ENCODE results near the gene NEUROD2. TPM values are rescaled to one million over a fixed set of nuclear protein-coding genes. Genes with fewer than 3 reads are reported as not detected.
A peak's percentile ranks its signal among the peaks of the same experiment; 100 is the strongest.

Gene NEUROD2
- polyA plus RNA-seq, 2 of the 4 experiments (the other 2 are of a cell fraction) = not detected

DNA sequence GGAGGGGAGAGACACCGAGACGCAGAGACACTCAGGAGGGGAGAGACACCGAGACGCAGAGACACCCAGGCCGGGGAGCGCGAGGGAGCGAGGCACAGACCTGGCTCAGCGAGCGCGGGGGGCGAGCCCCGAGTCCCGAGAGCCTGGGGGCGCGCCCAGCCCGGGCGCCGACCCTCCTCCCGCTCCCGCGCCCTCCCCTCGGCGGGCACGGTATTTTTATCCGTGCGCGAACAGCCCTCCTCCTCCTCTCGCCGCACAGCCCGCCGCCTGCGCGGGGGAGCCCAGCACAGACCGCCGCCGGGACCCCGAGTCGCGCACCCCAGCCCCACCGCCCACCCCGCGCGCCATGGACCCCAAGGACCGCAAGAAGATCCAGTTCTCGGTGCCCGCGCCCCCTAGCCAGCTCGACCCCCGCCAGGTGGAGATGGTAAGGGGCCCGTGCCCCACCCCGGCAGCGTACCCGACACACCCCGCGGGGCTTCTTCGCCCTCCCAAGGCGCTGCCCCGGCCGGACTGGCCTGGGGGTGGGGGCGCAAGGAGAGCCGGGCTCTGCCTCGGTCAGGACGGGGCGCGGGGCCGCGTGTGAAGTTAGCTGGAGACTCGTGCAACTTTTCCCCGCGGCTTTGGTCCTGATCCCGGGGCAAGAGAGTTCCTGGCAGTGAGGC is 19.5 kb upstream of the NEUROD2 start:
- DNase-seq (ENCODE audit: low read depth in 1 of 2, low spot score in 1 of 2) (no peak), ATAC-seq (no peak), FAIRE-seq (no peak)
- Histone ChIP-seq H3K4me2 (peak overlapping the region; percentile 76), H3K4me3 (peak overlapping the region; percentile 25), H3K4me1 (peaks cover 12% of the 10 kb centered on the region; the same call in 2 of the 3 replicates), H3K27ac (peak overlapping the region in 1 of 2 experiments; percentile 19; a peak in 2 of 6 replicates), H3K9me3 (no peaks in the 10 kb centered on the region)
- 11% methylated on average over 23 of the region's 72 CpGs for WGBS (ENCODE audit: missing lambda C conversion rate)
- CTCF ChIA-PET = interaction anchor here (0.6 to 58.8 kb wide), 8 partner anchors 8 to 429 kb away, joined by 3 to 1581 read pairs (median 375); partner anchors contain the start of genes ERBB2, NEUROD2, PGAP3 and PNMT
- POLR2A ChIA-PET = no interaction called here
- TF ChIP-seq CBX8 (IDR thresholded peaks at IDR 0.05) = no peak
- no peak for TF ChIP-seq ZSCAN20 (CRISPR knock-in tag; IDR thresholded peaks at IDR 0.05)
- TF ChIP-seq EHF (CRISPR knock-in tag; IDR thresholded peaks at IDR 0.05) = no peak
- no peak for TF ChIP-seq FOSB (CRISPR knock-in tag; IDR thresholded peaks at IDR 0.05)
- TF ChIP-seq BCL3 (IDR thresholded peaks at IDR 0.05) = no peak
- TF ChIP-seq CHD4 (IDR thresholded peaks at IDR 0.05; ENCODE audit: borderline replicate concordance) = no peak
- no peak for TF ChIP-seq ZFP36 (IDR thresholded peaks at IDR 0.05; ENCODE audit: borderline replicate concordance, partially characterized antibody)
- no peak for TF ChIP-seq RNF2 (IDR thresholded peaks at IDR 0.05; ENCODE audit: borderline replicate concordance, low read depth)
- TF ChIP-seq MAX (IDR thresholded peaks at IDR 0.05) = no peak

GRCh38 chr17:39626171-39627046 is 18.7 kb upstream of the NEUROD2 start, which contains the start of gene PPP1R1B:
Gene PPP1R1B (plus strand): TSS chr17:39626952. CDS start chr17:39627393, 441 bp downstream.
- TF ChIP-seq KDM5A (IDR thresholded peaks at IDR 0.05) (no peak), HOXA7 (CRISPR knock-in tag; IDR thresholded peaks at IDR 0.05) (no peak), RARB (CRISPR knock-in tag; IDR thresholded peaks at IDR 0.05) (no peak), CEBPB (IDR thresholded peaks at IDR 0.05) (no peak), CHD4 (IDR thresholded peaks at IDR 0.05; ENCODE audit: borderline replicate concordance) (no peak), ZC3H11A (IDR thresholded peaks at IDR 0.05) (no peak), ESRRA (IDR thresholded peaks at IDR 0.05; ENCODE audit: borderline replicate concordance, low read length) (no peak), GATA3 (IDR thresholded peaks at IDR 0.05; ENCODE audit: borderline replicate concordance) (no peak), TP53 (CRISPR knock-in tag; IDR thresholded peaks at IDR 0.05) (no peak)
- Histone ChIP-seq H3K4me2 (peak within 1 kb of the TSS; percentile 76), H3K9me3 (no peaks in the 10 kb centered on the region), H3K4me3 (peak within 1 kb of the TSS; percentile 25), H3K4me1 (peaks cover 14% of the 10 kb centered on the region; the same call in 2 of the 3 replicates), H3K27ac (peak within 1 kb of the TSS in 1 of 2 experiments; percentile 19; a peak in 2 of 6 replicates)
- FAIRE-seq (no peak), DNase-seq (ENCODE audit: low read depth in 1 of 2, low spot score in 1 of 2) (no peak), ATAC-seq (no peak)
- POLR2A ChIA-PET = no interaction called here
- CTCF ChIA-PET = interaction anchor here (0.8 to 58.8 kb wide), 11 partner anchors 8 to 428 kb away, joined by 3 to 1581 read pairs (median 4); partner anchors contain the start of genes ERBB2, MIEN1, NEUROD2 and PGAP3
- WGBS (ENCODE audit: missing lambda C conversion rate) = 59% methylated on average over 29 of the region's 29 CpGs

DNA sequence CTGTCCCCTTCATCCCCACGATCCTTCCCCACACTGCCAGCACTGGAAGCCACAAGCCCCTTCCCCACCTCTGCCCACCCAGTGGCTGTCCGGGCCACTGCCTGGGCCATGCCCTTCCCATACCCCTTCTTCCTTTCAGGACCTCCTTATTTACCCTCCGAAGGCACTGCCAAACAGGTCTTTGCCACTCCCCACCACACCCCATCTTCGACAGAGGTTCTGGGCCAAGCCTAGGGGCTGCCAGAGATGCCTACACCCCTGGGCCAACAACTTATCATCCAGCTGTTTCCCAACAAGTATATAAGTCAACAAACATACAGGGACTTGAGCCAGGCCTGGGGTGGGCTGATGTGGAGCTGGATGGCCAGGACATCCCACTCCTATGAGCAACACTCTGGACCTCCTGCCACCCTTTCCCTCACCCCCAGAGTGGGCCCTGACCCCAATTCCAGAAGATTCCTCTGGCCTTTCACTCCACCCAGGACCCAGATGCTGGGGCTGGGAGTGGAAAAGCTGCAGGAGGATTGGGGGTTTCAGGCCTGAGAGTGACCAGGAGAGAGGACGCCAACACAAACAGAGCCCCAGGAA is 17.6 kb upstream of the NEUROD2 start:
- ATAC-seq = no peak
- 47% methylated on average over 5 of the region's 5 CpGs for WGBS (ENCODE audit: missing lambda C conversion rate)
- TF ChIP-seq RFX5 (IDR thresholded peaks at IDR 0.05) = no peak
- TF ChIP-seq MAZ (IDR thresholded peaks at IDR 0.05; ENCODE audit: borderline replicate concordance, low read depth, low read length) = no peak
- TF ChIP-seq ZNF302 (CRISPR knock-in tag; IDR thresholded peaks at IDR 0.05) = no peak
- no peak for TF ChIP-seq RNF2 (IDR thresholded peaks at IDR 0.05; ENCODE audit: borderline replicate concordance, low read depth)
- TF ChIP-seq, protein P1, sequence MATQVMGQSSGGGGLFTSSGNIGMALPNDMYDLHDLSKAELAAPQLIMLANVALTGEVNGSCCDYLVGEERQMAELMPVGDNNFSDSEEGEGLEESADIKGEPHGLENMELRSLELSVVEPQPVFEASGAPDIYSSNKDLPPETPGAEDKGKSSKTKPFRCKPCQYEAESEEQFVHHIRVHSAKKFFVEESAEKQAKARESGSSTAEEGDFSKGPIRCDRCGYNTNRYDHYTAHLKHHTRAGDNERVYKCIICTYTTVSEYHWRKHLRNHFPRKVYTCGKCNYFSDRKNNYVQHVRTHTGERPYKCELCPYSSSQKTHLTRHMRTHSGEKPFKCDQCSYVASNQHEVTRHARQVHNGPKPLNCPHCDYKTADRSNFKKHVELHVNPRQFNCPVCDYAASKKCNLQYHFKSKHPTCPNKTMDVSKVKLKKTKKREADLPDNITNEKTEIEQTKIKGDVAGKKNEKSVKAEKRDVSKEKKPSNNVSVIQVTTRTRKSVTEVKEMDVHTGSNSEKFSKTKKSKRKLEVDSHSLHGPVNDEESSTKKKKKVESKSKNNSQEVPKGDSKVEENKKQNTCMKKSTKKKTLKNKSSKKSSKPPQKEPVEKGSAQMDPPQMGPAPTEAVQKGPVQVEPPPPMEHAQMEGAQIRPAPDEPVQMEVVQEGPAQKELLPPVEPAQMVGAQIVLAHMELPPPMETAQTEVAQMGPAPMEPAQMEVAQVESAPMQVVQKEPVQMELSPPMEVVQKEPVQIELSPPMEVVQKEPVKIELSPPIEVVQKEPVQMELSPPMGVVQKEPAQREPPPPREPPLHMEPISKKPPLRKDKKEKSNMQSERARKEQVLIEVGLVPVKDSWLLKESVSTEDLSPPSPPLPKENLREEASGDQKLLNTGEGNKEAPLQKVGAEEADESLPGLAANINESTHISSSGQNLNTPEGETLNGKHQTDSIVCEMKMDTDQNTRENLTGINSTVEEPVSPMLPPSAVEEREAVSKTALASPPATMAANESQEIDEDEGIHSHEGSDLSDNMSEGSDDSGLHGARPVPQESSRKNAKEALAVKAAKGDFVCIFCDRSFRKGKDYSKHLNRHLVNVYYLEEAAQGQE (IDR thresholded peaks at IDR 0.05) = no peak
- TF ChIP-seq RCOR1 (IDR thresholded peaks at IDR 0.05; ENCODE audit: low read depth, low read length) = no peak
- no peak for TF ChIP-seq SMC3 (IDR thresholded peaks at IDR 0.05)
- no peak for TF ChIP-seq CBX2 (IDR thresholded peaks at IDR 0.05; ENCODE audit: borderline replicate concordance, low read depth)
- TF ChIP-seq RAD21 (conservative IDR thresholded peaks at IDR 0.05 in 1 of 2, IDR thresholded peaks at IDR 0.05 in 1 of 2) = no peak

More for the DNA sequence above, 17.6 kb upstream of the NEUROD2 start:
- FAIRE-seq (no peak), DNase-seq (ENCODE audit: low read depth in 1 of 2, low spot score in 1 of 2) (no peak)
- H3K4me1 ChIP-seq = peaks cover 14% of the 10 kb centered on the region; the same call in 2 of the 3 replicates
- H3K9me3 ChIP-seq = no peaks in the 10 kb centered on the region
- no peak overlapping the region for H3K4me3 ChIP-seq
- H3K27ac ChIP-seq = no peak overlapping the region
- CTCF ChIA-PET = interaction anchor here (0.8 to 58.8 kb wide), 14 partner anchors 8 to 418 kb away, joined by 3 to 1581 read pairs (median 24); partner anchors contain the start of genes ERBB2, MIEN1, NEUROD2 and PGAP3
- POLR2A ChIA-PET = interaction anchor here (0.6 kb wide), 1 partner anchor 207 kb away, joined by 4 read pairs; no protein-coding TSS in a partner anchor
- no peak overlapping the region for H3K4me2 ChIP-seq
